Thymus (tissue), 11 donors: ENCODE results near the gene MYO6. TPM values are rescaled to one million over a fixed set of nuclear protein-coding genes. Genes with fewer than 3 reads are reported as not detected.
A peak's percentile ranks its signal among the peaks of the same experiment; 100 is the strongest.
"Not testable (repeated sequence)": the region's sequence is repeated elsewhere in the genome, so short reads cannot be mapped to it uniquely, and the experiment has no call there.

ENCODE experiments used
- DNase-seq, 9 donors: peaks; one replicate each; pipeline ENCODE4 v3.0.0-alpha.2; 2013; ENCODE audit warnings: low spot score in 9 of 9, low read depth in 6 of 9, missing footprints in 1 of 9
- H3K27ac ChIP-seq, 2 donors: one replicate each; pipeline ENCODE4 v1.5.1; 2013; ENCODE audit warnings: control low read depth in 1 of 2, low read depth in 1 of 2, low read length in 1 of 2, mild to moderate bottlenecking in 1 of 2, moderate library complexity in 1 of 2
- H3K27me3 ChIP-seq, 2 donors: one replicate each; pipeline ENCODE4 v1.5.1; 2013; ENCODE audit warnings: low read length in 1 of 2; ENCODE audit not compliant: control insufficient read depth in 2 of 2, insufficient read depth in 1 of 2
- H3K36me3 ChIP-seq, 2 donors: one replicate each; pipeline ENCODE4 v1.5.1; 2013; ENCODE audit warnings: low read length in 1 of 2, mild to moderate bottlenecking in 1 of 2, moderate library complexity in 1 of 2; ENCODE audit not compliant: control insufficient read depth in 2 of 2, insufficient read depth in 2 of 2
- H3K4me1 ChIP-seq, 2 donors: one replicate each; pipeline ENCODE4 v1.5.1; 2013; ENCODE audit warnings: low read length in 2 of 2; ENCODE audit not compliant: control insufficient read depth in 2 of 2, insufficient read depth in 2 of 2
- H3K4me3 ChIP-seq, 2 donors: one replicate each; pipeline ENCODE4 v1.5.1; 2013; ENCODE audit warnings: low read length in 2 of 2, control low read depth in 1 of 2, mild to moderate bottlenecking in 1 of 2
- H3K9me3 ChIP-seq, 2 donors: one replicate each; pipeline ENCODE4 v1.5.1; 2013; ENCODE audit warnings: low read length in 1 of 2, mild to moderate bottlenecking in 1 of 2; ENCODE audit not compliant: control insufficient read depth in 2 of 2, insufficient read depth in 1 of 2
- WGBS: extraction: QIAGEN DNeasy Blood & Tissue Kit; methylation state at CpG from one replicate; pipeline ENCODE4 v1.1.7; 2013; 5-methylcytosine and 5-hydroxymethylcytosine counted together
- polyA plus RNA-seq: library from polyadenylated mRNA; stranded (reverse); fragments of 200-250 nt; gene quantifications from one replicate; pipeline ENCODE4 v1.2.3, GENCODE V29; 2013
- total RNA-seq: library from RNA; stranded (reverse); fragments of 120-200 nt; gene quantifications from one replicate; pipeline ENCODE4 v1.2.4, GENCODE V29; 2013
- donor health status: healthy.

MYO6 gene
- total and polyA plus RNA-seq, 2 donors, result 3.3 to 15.2 TPM

DNA sequence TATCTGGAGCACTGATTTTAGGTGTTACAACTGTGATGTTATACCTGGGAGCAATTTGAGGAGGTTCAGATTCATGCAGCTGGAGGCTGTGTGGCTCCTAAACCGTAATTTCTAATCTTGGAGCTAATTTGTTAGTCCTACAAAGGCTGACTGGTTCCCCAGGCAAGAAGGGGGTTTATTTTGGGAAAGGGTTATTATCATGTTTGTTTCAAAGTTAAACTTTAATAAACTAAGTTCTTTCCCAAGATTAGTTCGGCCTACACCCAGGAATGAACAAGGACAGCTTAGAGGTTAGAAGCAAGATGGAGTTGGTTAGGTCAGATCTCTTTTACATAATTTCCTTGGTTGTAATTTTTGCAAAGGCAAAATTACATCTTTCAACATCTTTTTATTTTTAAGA lies 135.8 kb downstream of the MYO6 start:
- 83% methylated on average over 2 of the region's 2 CpGs for WGBS
- Histone ChIP-seq H3K27ac (no peak overlapping the region), H3K4me1 (no peaks in the 10 kb centered on the region), H3K9me3 (no peaks in the 10 kb centered on the region), H3K36me3 (no peaks in the 10 kb centered on the region), H3K27me3 (no peaks in the 10 kb centered on the region), H3K4me3 (no peak overlapping the region)
- DNase-seq, result no peak

DNA sequence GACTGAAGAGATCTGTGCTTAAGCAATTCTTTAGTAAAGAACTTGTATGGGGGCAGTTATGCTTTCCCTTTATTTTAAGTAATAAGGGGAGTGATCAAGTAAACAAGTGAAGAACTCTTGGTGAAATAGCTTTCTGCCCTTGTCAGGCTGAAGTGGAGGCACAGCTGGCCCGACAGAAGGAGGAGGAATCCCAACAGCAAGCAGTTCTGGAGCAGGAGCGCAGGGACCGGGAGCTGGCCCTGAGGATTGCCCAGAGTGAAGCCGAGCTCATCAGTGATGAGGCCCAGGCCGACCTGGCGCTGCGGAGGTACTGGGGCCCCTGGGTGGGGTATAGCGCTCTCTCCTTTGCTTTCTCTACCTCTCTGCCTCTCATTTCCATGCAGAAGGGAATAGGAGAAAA lies 143.3 kb downstream of the MYO6 start:
- 96% methylated on average over 8 of the region's 8 CpGs for WGBS
- no peak overlapping the region for H3K27ac ChIP-seq
- DNase-seq, result no peak
- H3K4me1 ChIP-seq, result no peaks in the 10 kb centered on the region
- no peaks in the 10 kb centered on the region for H3K36me3 ChIP-seq
- no peaks in the 10 kb centered on the region for H3K27me3 ChIP-seq
- no peak overlapping the region for H3K4me3 ChIP-seq
- H3K9me3 ChIP-seq, result no peaks in the 10 kb centered on the region

DNA sequence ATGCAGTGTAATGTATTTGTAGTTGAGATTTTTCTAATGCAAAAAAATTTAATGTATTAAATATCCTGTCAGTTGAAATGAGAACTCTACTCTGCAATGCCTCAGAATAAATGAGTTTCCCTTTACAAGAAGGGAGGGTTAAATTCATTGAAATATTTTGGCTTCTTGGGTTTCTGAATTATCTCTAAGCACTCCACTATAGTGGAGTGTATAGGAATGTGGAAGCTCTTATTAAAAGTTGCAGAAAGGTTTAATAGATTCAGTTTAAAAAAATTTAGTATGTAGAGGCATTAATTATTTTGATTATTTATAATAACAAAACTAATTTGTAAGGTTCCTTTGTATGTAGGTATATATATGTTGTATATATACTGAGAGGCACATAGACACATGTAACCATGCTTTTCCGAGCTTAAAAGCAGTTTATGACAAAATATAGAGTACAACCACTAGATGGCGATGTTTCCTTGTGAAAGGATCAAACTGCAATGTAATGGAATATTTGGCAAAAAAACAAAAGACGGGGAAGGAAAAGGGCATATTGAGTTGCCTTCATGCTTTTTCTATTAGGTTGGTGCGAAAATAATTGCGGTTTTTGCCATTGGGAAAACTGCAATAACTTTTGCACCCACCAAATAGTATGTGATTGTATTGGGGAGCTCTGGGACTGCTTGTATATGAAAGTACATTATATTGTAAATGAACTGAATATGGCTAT lies 144.2 kb downstream of the MYO6 start:
- WGBS, result 10% methylated on average over 5 of the region's 5 CpGs
- H3K27ac ChIP-seq, result no peak overlapping the region
- no peak overlapping the region for H3K4me3 ChIP-seq
- H3K4me1 ChIP-seq, result no peaks in the 10 kb centered on the region
- H3K9me3 ChIP-seq, result no peaks in the 10 kb centered on the region
- peak; percentile 3 to 54 (median 18) for DNase-seq
- no peaks in the 10 kb centered on the region for H3K27me3 ChIP-seq
- no peaks in the 10 kb centered on the region for H3K36me3 ChIP-seq

DNA sequence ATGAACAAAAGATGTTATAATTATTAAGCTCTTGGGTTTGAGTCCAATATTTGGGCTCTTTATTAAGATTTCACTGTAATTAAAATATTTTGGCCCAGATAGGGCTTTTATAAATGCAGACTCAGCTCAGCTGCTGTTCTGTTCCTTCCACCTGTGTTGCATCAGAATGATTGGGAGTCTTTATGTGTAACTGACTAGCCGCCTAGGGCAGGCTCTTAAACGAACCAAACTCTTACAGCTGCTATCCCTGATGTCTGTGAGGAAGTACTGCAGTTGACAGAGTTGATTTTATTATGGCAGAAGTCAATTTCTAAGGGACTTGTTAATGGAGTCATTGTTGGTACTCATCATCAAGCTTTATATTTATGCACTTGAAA lies 144.7 kb downstream of the MYO6 start:
- Histone ChIP-seq H3K36me3 (no peaks in the 10 kb centered on the region), H3K9me3 (no peaks in the 10 kb centered on the region), H3K4me1 (no peaks in the 10 kb centered on the region), H3K27me3 (no peaks in the 10 kb centered on the region), H3K27ac (no peak overlapping the region), H3K4me3 (no peak overlapping the region)
- WGBS, result 68% methylated on average over 2 of the region's 2 CpGs
- DNase-seq, result no peak

DNA sequence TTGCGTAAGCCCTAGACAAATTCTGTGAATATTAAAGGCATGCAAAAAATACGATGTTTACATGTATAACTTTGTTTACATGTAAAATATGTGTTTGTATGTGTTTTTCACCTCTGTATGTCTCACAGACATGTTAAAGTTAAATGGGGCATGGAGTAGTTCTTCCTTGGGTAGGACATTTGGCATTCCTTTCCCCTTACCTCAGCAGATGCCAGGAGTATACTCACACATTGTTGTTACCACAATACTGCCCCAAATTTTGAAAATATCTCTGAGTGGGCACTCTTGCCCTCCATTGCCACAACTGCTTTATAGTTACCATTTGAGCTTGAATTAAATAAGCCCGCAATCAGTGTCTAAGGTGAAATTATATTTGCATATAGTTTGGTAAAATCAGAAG lies 147.5 kb downstream of the MYO6 start:
- H3K27me3 ChIP-seq, result no peaks in the 10 kb centered on the region
- no peaks in the 10 kb centered on the region for H3K4me1 ChIP-seq
- DNase-seq, result no peak
- no peaks in the 10 kb centered on the region for H3K36me3 ChIP-seq
- no peak overlapping the region for H3K4me3 ChIP-seq
- no peaks in the 10 kb centered on the region for H3K9me3 ChIP-seq
- 81% methylated on average over 3 of the region's 3 CpGs for WGBS
- H3K27ac ChIP-seq, result no peak overlapping the region

DNA sequence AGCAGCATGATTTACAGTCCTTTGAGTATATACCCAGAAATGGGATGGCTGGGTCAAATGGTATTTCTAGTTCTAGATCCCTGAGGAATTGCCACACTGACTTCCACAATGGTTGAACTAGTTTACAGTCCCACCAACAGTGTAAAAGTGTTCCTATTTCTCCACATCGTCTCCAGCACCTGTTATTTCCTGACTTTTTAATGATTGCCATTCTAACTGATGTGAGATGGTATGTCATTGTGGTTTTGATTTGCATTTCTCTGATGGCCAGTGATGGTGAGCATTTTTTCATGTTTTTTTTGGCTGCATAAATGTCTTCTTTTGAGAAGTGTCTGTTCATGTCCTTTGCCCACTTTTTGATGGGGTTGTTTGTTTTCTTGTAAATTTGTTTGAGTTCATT lies 151.2 kb downstream of the MYO6 start:
- H3K9me3 ChIP-seq, H3K27me3 ChIP-seq, H3K36me3 ChIP-seq, H3K27ac ChIP-seq, DNase-seq, H3K4me1 ChIP-seq, H3K4me3 ChIP-seq: not testable (repeated sequence)
- 85% methylated on average over 1 of the region's 1 CpG for WGBS

DNA sequence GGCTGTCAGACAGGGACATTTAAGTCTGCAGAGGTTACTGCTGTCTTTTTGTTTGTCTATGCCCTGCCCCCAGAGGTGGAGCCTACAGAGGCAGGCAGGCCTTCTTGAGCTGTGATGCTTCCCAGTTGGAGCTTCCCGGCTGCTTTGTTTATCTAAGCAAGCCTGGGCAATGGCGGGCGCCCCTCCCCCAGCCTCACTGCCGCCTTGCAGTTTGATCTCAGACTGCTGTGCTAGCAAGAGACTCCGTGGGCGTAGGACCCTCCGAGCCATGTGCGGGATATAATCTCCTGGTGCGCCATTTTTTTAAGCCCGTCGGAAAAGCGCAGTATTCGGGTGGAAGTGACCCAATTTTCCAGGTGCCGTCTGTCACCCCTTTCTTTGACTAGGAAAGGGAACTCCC lies 156.1 kb downstream of the MYO6 start:
- not testable (repeated sequence) for H3K27me3 ChIP-seq, H3K4me3 ChIP-seq, H3K9me3 ChIP-seq, H3K27ac ChIP-seq, DNase-seq, H3K36me3 ChIP-seq, H3K4me1 ChIP-seq
- WGBS, result 97% methylated on average over 14 of the region's 14 CpGs

DNA sequence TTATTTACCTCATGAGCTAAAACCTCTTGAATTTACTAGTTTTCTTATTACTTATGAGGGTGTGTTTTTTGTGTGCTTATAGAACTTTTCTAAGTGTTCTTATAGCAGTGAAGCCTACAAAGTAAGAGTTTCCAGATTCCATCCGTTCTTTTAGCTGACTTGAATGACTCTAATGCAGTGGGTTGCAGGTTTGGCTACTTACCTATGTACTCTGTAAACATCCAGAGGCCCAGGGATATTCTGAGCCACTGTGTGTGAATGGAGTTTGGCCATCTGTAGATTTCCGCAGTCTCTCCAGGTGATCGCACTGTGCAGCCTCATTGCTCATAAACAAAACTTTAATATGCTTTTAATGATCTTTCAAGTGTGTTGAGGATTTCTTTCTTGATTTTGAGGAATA lies 157.8 kb downstream of the MYO6 start:
- Histone ChIP-seq H3K27me3 (no peaks in the 10 kb centered on the region), H3K4me1 (no peaks in the 10 kb centered on the region), H3K9me3 (peaks cover 0 to 3% of the 10 kb centered on the region in 2 donors), H3K27ac (no peak overlapping the region), H3K36me3 (no peaks in the 10 kb centered on the region), H3K4me3 (no peak overlapping the region)
- 94% methylated on average over 3 of the region's 3 CpGs for WGBS
- DNase-seq, result no peak

DNA sequence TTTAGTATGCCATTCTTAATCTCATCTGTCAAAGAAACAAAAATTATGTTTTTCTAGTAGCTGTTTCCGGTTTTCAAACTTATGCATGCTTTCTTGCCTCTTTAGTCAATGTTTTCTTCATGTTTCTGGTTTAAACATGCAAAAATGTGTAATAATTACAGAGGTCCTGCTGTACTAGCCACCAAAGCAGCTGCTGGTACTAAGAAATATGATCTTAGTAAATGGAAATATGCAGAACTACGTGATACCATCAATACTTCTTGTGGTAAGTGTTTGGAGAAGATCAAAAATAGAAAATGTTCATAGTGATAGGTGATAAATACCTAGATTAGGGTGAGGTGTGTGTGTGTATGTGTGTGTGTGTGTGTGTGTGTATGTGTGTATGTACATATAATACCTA lies 158.4 kb downstream of the MYO6 start:
- 86% methylated on average over 2 of the region's 2 CpGs for WGBS
- Histone ChIP-seq H3K4me3 (no peak overlapping the region), H3K27me3 (no peaks in the 10 kb centered on the region), H3K36me3 (no peaks in the 10 kb centered on the region), H3K27ac (no peak overlapping the region), H3K4me1 (no peaks in the 10 kb centered on the region), H3K9me3 (peaks cover 0 to 3% of the 10 kb centered on the region in 2 donors)
- DNase-seq, result no peak

DNA sequence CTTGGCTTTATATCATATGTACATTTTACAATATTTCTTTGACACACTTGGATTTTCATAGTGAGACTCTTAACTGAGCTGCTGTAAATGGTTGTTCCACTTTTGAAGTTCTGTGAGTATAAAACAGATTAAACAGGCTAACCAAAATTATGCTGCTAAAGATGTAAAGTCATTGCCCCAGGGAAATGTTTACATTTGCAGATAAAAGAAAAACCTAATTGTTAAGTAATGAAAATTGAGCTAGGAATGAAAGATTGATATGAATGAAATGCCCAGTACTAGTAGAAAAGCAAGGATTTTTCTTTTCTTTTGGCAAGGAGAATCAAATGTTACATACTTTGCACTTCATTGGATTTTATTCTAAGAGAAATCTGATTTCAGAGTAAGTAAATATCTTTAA lies 164.0 kb downstream of the MYO6 start:
- no peak for DNase-seq
- Histone ChIP-seq H3K4me1 (no peaks in the 10 kb centered on the region), H3K27me3 (no peaks in the 10 kb centered on the region), H3K9me3 (no peaks in the 10 kb centered on the region), H3K4me3 (no peak overlapping the region), H3K27ac (no peak overlapping the region), H3K36me3 (no peaks in the 10 kb centered on the region)
